HFFc6 (cell line): ENCODE results near the gene CALM1. TPM values are rescaled to one million over a fixed set of nuclear protein-coding genes. Genes with fewer than 3 reads are reported as not detected.
A peak's percentile ranks its signal among the peaks of the same experiment; 100 is the strongest.

Experiments
- DNase-seq: peaks from one replicate; pipeline ENCODE4 v3.0.0-alpha.2; 2018
- H3K27ac Mint-ChIP-seq: 2 replicates; pipeline ENCODE4 v1.8.0; 2020; ENCODE audit warnings: mild to moderate bottlenecking, mixed read lengths
- H3K27me3 Mint-ChIP-seq: 2 replicates; pipeline ENCODE4 v1.8.0; 2021; ENCODE audit warnings: mild to moderate bottlenecking, moderate library complexity, mixed read lengths; ENCODE audit not compliant: insufficient read depth
- H3K36me3 Mint-ChIP-seq: 2 replicates; pipeline ENCODE4 v1.8.0; 2021; ENCODE audit warnings: low read depth, mixed read lengths
- H3K4me1 Mint-ChIP-seq: 2 replicates; pipeline ENCODE4 v1.8.0; 2020; ENCODE audit warnings: low read depth, mixed read lengths
- H3K4me3 Mint-ChIP-seq: 2 replicates; pipeline ENCODE4 v1.8.0; 2020; ENCODE audit warnings: mild to moderate bottlenecking, moderate library complexity, mixed read lengths
- H3K9me3 Mint-ChIP-seq: 2 replicates; pipeline ENCODE4 v1.8.0; 2020; ENCODE audit warnings: mild to moderate bottlenecking, mixed read lengths
- total RNA-seq, 6 experiments: library from RNA; stranded (reverse); fragmentation: NEBNext Ultra II Directional; extraction: Animal tissue kit (Norgen Biotek cat#: 25700); gene quantifications; 2 replicates in 1 of 6; 3 replicates in 5 of 6; pipeline ENCODE4 v1.2.3, GENCODE V29; 2021
- TF ChIP-seq, protein P1 (sequence below): fragments of 200-600 bp; sonication (generic); IDR thresholded peaks from 2 replicates; pipeline ENCODE4 v1.5.0; 2021; ENCODE audit warnings: antibody characterized with exemption, mild to moderate bottlenecking

Gene CALM1
- total RNA-seq, 6 experiments from 2014 or later: 333 to 429 (median 403) TPM

DNA sequence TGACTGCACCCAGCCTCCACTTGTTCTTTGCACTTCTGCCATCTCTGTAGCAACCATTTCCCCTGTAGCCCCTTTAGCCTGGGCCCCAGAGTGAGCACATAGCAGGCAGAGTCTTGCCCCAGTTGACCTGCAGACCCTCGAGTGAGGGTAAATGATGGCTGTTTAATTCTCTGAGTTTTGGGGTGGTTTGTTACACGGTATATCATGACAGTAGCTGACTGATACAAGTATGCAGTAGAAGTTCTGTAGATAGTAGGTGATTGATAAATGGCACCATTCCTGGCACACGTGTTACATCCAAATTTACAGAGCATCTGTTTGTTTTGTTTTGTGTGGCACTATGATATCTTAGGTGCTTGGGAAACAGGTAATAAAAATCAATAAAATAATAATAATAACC, 32.4 kb downstream of the CALM1 start:
- TF ChIP-seq, protein P1, sequence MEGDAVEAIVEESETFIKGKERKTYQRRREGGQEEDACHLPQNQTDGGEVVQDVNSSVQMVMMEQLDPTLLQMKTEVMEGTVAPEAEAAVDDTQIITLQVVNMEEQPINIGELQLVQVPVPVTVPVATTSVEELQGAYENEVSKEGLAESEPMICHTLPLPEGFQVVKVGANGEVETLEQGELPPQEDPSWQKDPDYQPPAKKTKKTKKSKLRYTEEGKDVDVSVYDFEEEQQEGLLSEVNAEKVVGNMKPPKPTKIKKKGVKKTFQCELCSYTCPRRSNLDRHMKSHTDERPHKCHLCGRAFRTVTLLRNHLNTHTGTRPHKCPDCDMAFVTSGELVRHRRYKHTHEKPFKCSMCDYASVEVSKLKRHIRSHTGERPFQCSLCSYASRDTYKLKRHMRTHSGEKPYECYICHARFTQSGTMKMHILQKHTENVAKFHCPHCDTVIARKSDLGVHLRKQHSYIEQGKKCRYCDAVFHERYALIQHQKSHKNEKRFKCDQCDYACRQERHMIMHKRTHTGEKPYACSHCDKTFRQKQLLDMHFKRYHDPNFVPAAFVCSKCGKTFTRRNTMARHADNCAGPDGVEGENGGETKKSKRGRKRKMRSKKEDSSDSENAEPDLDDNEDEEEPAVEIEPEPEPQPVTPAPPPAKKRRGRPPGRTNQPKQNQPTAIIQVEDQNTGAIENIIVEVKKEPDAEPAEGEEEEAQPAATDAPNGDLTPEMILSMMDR: no peak
- no peaks in the 10 kb centered on the region for H3K4me1 Mint-ChIP-seq
- no peak overlapping the region for H3K27ac Mint-ChIP-seq
- no peaks in the 10 kb centered on the region for H3K9me3 Mint-ChIP-seq
- no peaks in the 10 kb centered on the region for H3K36me3 Mint-ChIP-seq
- peaks cover 35% of the 10 kb centered on the region for H3K27me3 Mint-ChIP-seq
- DNase-seq: no peak
- H3K4me3 Mint-ChIP-seq: no peak overlapping the region

DNA sequence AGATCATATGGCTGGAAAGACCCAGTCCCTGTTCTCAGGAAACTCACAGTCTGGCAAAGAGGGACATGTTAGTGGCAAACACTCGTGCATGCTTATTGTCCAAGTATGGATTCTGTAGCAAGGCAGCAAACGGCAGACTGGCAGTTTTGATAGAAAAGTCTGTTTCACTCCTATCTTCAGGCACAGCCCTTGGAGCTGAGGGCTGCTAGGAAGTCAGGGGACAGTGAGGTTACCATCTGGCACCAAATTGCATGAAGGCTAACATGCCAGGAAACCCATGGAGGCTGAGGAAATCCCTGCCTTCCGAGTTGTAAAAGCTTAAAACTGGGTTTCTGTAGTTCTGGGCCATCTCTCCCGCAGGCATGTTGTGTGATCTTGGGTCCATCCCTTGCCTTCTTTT, 32.9 kb downstream of the CALM1 start:
- Mint-ChIP-seq H3K4me1 (no peaks in the 10 kb centered on the region), H3K27me3 (peaks cover 35% of the 10 kb centered on the region), H3K36me3 (no peaks in the 10 kb centered on the region), H3K27ac (no peak overlapping the region), H3K4me3 (no peak overlapping the region), H3K9me3 (no peaks in the 10 kb centered on the region)
- DNase-seq: no peak
- TF ChIP-seq, protein P1: no peak

DNA sequence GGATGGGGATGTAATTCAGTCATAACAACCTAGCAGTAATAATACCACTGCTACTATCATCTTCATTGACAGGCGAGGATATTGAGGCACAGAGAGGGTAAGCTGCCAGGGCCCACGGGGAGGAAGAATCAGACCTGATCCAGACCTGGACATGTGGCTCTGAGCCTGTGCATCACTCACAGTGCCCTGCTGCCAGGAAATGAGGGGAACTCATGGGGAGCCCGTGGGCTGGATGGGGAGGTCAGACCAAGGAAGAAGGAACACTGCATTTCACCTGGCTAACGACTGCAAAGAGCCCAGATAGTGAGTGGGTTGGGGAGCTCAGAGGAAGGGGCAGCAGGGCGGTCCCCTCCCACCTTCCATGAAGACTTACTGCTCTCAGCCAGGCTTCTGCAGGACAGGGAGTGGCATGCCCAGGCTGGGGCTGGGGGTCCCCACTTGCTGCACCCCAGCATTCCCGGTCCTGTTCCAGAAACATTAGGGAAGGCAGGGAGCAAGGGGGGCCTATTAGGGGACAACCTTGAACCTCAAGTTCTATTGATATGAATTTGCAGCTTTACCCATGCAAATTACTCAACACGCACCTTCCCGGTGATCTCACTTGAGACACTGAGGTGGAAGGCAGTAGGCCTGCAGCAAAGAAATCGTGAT, 37.7 kb downstream of the CALM1 start:
- no peaks in the 10 kb centered on the region for H3K36me3 Mint-ChIP-seq
- H3K27me3 Mint-ChIP-seq: peaks cover 26% of the 10 kb centered on the region
- peaks cover 4% of the 10 kb centered on the region; the same call in 1 of the 2 replicates for H3K4me1 Mint-ChIP-seq
- H3K9me3 Mint-ChIP-seq: no peaks in the 10 kb centered on the region
- DNase-seq: no peak
- TF ChIP-seq, protein P1: no peak
- H3K27ac Mint-ChIP-seq: no peak overlapping the region
- H3K4me3 Mint-ChIP-seq: no peak overlapping the region

DNA sequence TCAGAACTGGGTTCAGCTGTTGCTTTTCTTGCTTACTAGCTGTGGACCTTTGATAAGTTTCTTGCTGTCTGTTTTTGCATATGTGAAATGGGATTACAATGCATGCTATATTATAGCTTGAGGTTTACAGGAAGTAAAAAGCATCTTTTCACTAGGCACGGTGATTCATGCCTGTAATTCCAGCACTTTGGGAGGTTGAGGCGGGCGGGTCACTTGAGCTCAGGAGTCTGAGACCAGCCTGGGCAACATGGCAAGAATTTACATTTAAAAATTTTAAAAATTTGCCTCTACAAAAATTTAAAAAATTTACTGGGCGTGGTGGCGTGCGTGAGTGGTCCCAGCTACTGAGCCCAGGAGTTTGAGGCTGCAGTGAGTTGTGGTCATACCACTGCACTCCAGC, 42.0 kb downstream of the CALM1 start:
- no peak overlapping the region for H3K4me3 Mint-ChIP-seq
- DNase-seq: no peak
- TF ChIP-seq, protein P1: no peak
- no peaks in the 10 kb centered on the region for H3K36me3 Mint-ChIP-seq
- H3K27me3 Mint-ChIP-seq: peaks cover 12% of the 10 kb centered on the region
- H3K9me3 Mint-ChIP-seq: no peaks in the 10 kb centered on the region
- H3K27ac Mint-ChIP-seq: no peak overlapping the region
- H3K4me1 Mint-ChIP-seq: peaks cover 12% of the 10 kb centered on the region

DNA sequence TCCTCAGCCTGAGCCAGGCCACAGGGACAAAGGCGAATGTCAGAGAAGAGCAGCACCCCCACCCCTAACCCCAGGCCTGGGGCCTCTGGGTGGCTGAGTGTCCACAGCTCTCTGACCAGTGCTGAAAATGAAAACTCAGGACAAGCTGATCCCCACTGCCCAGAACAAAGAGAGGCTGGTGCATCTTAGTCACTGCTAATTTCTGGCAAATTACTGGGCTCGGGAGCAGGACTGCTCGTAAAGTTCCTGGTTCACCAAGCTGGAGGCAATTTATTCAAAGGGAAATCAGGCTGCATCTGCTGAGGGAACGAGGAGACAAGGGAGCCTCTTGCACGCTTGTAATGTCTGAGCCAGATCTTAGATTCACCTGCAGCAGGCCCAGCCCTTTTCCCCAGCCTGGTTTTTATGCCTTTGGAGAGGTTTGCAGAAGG, 43.2 kb downstream of the CALM1 start:
- Mint-ChIP-seq H3K27ac (no peak overlapping the region), H3K27me3 (peaks cover 12% of the 10 kb centered on the region), H3K9me3 (no peaks in the 10 kb centered on the region), H3K36me3 (no peaks in the 10 kb centered on the region), H3K4me1 (peaks cover 12% of the 10 kb centered on the region), H3K4me3 (no peak overlapping the region)
- peak; percentile 23 for DNase-seq
- TF ChIP-seq, protein P1: no peak
